HuH-7 (cell line): ENCODE results near the gene CALCOCO1.
A peak's percentile ranks its signal among the peaks of the same experiment; 100 is the strongest.

Experiments
- DNase-seq: peaks from one replicate; pipeline ENCODE4 v3.0.0; 2011; ENCODE audit warnings: low spot score

Gene CALCOCO1

DNA sequence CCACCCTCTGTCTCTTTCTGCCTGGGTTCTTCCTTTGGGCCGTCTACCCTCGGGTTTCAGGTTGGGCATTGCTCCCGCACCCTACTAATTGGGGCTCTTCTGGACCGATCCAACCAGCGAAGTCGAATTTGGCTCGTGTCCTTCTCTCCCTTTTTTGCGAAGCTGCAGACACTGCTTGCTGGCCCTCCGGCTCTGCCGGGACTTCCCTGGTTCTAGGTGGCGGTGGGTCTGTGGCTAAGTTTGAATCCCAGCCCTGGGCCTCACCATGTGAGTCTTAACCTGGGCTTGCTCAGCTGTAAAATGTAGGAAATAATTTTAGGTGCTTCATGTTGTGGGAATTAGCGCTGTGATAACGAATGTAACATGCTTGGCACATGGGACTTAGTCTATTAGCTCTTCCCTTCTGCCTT lies 24.9 kb upstream of the CALCOCO1 start:
- no peak for DNase-seq

DNA sequence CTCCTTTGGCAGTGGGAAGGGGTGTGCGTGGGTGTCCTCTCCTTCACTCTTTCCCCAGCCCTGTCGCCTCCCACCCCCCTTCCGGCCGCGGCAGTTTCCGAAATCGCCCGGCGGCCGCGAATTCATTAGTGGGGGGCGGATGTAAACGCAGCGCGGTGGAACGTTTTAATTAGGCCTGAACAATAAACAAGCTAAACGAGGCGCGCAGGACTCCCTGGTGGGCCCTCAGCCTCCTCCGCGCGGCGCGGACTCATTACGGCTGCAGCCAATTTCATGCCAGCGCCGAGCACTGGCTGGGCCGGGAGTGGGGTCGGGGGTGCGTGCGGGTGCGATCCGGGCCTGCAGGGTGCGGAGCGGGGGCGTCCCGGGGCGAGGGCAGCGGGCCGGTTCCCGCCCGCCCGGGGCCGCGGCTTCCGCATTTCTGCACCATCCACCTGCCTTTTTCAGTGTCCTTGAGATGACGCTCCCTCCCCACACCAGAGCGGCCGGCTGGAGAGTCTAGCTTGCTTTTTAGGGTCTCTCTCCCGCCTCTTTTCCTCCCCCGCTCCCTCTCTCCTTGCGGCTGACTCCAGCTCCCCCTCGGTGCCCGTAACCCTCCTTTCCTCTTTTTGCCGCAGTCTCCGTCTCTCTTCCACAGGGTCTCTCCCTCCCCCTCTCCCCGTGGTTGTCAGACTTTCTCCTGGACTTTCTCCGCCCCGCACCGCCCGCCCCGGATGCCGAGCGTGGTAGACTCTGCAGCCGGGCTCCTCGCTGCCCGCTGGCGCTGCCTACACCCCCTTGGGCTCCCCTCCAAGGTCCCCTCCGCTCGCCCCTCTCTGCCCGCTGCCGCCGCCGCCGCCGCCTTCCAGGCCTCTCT lies 24.3 kb upstream of the CALCOCO1 start, which contains the start of gene CISTR:
CISTR (minus strand) TSS at position 644 of the 856 bp plus-strand sequence.
- DNase-seq, result no peak

- DNase-seq, result no peak
Observed at GRCh38 chr12:53750812-53751335, 23.6 kb upstream of the CALCOCO1 start.

GRCh38 chr12:53749986-53750811 lies 22.9 kb upstream of the CALCOCO1 start:
- no peak for DNase-seq

DNA sequence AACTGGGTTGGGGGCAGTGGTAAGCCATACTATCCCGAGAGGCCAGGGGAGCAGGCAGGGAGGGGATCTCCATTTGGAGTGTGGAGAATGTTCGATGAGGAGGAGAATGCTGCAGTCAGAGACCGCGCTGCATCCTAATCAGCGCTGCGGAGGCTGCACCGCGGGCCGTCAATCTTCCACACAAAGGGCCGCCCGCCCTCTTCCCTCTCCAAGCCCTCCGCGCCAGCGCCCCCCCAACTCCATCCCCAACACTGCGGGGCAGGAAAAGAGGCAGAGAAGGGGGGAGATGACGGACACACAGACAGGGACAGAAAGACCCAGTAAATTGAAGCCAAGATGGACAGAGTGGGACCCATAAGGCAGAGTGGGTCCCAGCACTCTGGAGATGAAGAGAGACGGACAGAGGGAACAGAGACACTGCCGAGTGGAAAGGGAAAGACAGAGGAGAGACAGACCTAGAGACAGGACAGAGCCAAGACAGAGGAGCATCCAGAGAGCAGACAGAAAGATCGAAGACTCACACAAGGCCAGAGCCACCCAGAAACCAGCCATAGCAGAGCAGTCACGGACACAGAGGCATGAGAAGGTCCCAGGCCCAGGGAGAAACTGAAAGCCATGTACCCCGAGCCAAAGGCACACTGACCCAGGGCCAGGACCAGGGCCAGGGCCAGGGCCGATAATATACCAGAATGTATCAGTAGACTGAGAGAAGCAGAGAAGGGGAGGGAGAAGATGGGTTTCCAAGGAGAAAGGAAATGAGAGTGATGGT lies 21.0 kb upstream of the CALCOCO1 start:
- no peak for DNase-seq

DNA sequence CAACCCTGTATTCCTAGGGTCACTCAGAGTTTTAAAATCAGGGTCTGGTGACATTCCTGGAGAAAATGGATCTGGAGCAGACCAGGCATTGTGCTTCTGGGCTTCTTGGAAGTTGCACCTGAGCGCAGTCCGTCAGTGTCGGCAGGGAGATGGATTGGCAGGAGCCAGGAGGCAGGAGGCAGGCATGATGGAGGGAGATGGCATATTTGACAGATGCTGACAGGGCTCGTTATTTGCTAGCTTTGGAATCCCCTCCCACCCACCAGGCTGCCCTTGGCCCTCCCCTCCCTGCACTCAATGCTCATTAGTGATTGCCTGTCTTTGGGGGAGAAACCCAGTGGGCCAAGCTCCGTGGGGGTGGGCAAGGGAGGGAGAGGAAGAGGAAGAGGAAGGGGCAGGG lies 19.8 kb upstream of the CALCOCO1 start:
- no peak for DNase-seq

DNA sequence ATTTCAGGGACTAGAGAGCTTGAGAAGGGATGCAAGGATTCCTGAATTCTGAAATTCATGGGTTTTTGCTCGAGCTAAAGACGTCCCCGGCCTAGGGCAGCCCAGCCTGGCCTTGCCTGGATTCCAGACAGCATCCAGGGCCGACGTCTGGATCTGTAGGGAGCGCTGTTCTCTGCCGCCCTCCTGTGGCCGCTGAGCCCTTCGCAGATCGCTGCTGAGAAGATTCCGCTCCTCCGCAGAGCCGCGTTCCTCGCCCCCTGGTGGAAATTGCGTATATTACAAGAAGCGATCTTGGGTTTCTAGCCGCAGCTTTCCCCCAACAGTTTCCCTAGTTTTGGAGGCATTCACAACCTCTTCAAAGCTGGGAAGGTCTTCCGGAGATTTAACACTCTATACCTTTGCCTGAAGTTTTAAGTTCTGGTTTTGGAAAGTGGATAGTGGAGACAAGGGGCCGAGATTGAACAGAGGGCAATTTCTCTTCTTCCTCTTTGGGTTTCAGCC lies 19.4 kb upstream of the CALCOCO1 start:
- peak; percentile 94 for DNase-seq

GRCh38 chr12:53744751-53745150 lies 17.5 kb upstream of the CALCOCO1 start:
- DNase-seq, result no peak

DNA sequence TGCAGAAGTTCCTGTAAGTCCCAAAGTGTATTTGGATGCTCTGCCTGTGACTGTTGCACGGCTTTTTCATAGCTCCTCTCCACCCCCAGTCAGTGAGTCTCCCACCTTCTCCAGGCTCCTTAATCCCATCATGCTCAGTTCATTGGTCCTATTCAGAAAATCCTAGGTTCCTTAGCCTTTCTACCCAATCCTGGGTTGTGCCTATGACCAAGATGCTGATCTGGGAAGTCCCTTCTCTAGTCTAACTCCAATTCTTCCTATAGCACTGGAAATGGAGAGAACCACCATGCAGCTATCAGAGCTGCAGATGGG lies 16.8 kb upstream of the CALCOCO1 start:
- no peak for DNase-seq

DNA sequence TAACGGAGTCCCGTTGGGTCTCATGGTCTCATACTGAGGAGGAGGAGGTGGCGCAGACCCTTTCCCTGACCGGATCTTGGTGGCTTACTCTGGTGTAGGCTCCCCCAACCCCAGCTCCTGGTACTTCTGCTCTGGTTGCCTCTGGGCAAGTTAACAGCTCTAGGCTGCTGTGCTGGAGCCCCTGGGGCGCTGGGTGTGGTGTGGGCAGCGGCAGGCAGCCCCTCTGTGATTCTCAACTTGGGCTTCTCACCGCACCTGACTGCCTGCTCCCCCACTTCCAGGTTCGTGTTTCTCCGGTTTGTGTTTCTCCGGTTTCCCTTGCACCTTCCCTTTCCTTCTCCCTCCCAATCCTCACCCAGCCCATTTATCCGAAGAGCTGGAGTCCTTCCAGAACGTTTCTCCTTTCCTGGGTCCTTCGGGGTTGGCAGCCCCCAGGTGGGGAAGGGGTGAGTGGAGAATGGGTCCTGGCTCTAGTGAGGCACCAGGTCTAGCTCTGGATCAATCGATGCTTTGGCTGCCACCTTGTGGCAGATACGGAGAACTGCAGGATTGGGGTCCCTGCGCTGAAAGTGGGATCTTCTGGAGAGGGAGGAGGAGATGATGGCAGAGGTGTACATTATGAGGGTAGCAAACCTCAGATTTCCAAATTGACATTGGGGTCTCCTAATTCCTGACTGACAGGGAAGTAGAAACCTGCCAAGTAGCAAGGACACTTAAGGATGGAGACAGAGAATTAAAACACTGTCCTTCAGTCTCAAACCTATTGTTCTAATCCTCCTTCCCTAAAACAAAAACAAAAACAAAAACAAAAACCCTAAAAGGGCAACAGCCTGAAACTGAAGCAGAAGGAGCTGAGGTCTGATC lies 16.2 kb upstream of the CALCOCO1 start:
- DNase-seq, result peak; percentile 95

DNA sequence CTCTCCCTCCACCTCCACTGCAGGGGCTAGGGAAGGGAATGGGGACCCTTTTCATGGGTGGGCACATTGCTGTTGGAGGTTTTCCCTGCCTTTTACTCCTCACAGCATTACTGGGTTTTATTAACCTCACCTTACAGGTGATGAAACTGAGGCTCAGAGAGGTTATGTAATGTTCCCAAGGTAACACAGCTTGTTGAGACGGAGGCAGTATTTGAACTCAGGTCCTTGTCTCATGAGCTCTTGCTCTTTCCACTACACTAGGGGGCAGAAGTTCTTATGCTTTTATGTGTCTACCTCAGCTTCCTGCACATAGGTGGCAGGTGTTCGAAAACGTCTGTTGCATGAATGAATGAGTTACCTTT lies 12.9 kb upstream of the CALCOCO1 start:
- DNase-seq, result no peak

DNA sequence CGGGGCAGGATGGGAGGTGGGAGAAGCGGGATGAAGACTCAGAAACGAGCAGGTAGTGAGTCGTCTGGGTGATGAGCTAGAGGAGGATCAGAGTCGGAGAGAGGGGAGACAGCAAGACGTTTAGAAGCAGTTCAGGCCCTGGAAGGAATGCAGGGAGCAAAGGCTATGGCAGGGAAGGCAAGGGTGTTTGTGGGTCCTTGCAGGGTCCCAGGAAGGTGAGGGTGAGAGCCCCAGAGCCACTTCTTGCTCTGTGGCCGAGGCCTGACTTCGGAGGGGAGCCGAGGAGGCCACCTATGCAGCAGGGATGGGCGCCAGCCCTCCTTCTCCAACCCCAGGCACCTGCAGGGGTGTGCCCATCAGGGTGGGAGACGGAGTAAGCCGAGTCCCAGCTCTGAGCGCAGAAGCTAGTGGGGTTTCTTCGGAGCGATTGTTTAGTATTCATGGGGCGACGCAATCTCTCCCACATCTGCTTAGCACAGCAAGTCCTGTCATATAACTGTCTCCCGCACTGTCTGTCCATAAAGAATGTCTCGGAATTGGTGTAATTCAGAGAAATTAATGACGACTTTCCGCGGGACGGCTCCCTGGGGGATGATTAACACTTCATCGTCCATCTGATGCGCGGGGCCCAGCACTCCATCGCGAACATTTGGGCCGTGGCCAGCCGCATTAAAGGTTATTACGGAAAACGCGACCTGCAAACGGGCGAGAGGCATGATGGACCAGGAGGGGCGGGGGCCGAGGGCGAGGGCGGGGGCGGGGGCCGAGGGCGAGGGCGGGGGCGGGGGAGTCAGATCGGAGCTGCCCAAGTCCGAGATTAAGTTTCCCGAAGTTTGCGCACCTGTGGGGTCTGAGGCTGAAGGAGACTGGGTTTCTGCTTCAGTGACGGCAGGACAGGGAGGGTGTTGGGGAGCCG lies 12.2 kb upstream of the CALCOCO1 start:
- DNase-seq, result no peak

DNA sequence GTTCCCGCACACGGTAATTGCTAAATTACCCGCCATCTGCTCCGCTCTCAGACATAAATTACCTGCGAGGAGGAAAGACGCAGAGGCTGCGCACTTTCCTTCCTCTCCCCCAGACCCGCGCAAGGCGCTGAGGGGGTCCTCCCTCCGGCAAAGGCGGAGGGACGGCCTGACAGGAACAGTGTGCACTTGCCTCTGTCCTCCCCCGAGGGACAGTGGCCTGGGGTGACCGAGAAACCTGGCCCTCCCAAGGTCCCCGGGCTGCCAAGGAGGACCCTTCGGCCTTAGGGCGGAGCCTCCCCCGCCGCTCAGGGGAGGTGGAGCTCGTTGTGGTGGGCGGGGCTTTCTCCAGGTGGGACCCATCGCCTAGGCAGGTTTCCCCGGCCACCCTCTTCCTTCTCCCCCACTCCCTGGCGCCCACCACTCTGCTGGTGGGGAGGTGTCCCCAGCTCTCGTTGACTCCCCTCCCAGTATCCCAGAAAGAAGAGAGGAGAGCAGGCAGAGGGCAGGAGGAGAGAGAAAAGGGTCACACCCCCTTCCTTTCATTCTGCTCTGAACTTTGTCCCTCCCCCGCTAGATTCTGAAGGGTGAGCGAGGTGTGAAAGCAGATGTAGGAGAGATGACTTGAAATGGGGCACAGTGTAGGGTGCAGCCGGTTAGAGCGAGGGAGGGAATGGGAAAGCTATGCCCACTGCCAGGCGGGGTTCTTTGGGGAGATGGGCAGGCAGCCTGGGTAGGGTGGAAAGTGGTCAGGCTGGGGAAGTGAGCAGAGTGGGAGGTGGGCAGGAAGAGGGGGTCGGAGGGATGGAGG lies 11.4 kb upstream of the CALCOCO1 start:
- no peak for DNase-seq

DNA sequence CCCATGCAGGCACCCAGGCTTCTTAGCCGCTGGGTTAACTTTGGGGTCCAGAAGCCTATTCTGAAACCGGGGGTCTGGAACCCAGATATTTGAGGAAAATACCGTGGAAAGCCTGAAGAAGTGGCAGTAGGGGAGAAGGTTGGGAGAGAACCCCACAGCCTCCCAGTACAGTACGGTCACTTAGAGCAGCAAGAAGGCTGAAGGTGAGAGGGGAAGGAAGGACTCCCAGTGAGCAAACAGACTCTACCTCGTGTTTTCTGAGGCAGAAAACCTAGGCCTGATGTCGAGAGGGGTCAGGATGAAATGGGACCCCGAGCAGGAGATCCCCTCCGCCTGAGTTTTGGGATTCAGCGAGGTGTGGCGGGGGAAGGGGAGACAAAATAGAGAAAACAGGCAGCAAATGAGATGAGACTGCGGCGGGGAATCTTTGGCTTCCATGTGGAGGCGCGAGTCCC lies 10.7 kb upstream of the CALCOCO1 start:
- no peak for DNase-seq

GRCh38 chr12:53737093-53737808 lies 10.0 kb upstream of the CALCOCO1 start:
- DNase-seq, result no peak

DNA sequence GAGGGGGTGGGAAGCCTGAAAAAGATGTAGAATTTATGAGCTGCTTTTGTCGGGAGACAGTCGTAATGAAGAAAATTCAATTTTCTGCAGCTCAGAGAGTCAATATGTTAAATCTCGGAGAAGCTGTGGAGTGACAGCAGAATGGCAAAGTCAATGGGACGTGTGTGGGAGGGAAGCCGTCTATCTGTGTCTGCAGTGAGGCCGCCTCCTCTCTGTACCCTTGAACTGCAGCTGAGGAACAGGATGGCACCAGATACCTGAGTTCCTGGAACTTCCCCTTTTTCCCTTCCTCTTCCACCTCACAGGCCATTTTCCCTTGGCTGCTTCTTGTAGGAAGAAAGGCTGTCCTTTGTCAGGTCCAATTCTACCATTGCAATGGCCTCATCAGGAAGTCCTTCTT lies 9.3 kb upstream of the CALCOCO1 start:
- DNase-seq, result no peak

DNA sequence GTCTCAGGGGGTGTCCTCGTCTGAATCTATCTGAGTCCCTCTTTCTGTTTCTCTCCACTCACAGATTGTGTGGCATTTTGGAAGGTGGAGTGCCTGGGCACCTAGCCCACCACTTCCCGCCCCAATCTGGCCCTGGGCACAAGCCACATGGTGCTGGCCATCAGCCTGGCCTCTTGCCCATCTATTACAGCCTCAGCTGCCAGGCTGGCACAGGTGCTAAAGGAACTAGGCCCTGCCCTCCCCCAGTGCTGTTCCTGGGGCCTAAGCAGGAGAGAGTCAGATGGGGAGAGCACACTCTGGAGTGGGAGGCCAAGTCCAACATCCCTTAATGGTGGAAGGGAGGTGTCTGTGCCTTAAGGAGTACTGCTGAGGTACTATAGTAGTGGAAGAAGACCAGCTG lies 8.3 kb upstream of the CALCOCO1 start:
- DNase-seq, result no peak

- no peak for DNase-seq
Observed at GRCh38 chr12:53734425-53734824, 7.2 kb upstream of the CALCOCO1 start.

GRCh38 chr12:53733807-53734200 lies 6.6 kb upstream of the CALCOCO1 start:
- DNase-seq, result no peak
